Suppressor macrophage treated with lipopolysaccharide for 1 hour (primary cell): ENCODE results near the gene RPS15.
"Not testable (repeated sequence)": the region's sequence is repeated elsewhere in the genome, so short reads cannot be mapped to it uniquely, and the experiment has no call there.

Experiments
- DNase-seq, 3 donors: peaks; one replicate each; pipeline ENCODE4 v3.0.0-alpha.2; 2020 to 2022

RPS15 gene

GRCh38 chr19:1471010-1471514 is 32.9 kb downstream of the RPS15 start:
- no peak for DNase-seq

GRCh38 chr19:1471515-1472160 is 33.4 kb downstream of the RPS15 start:
- peak; percentile 46 to 56 (median 50) for DNase-seq

- DNase-seq = no peak
Measured at GRCh38 chr19:1472231-1473084, 34.3 kb downstream of the RPS15 start.

GRCh38 chr19:1473085-1473851 is 35.1 kb downstream of the RPS15 start:
- no peak for DNase-seq

DNA sequence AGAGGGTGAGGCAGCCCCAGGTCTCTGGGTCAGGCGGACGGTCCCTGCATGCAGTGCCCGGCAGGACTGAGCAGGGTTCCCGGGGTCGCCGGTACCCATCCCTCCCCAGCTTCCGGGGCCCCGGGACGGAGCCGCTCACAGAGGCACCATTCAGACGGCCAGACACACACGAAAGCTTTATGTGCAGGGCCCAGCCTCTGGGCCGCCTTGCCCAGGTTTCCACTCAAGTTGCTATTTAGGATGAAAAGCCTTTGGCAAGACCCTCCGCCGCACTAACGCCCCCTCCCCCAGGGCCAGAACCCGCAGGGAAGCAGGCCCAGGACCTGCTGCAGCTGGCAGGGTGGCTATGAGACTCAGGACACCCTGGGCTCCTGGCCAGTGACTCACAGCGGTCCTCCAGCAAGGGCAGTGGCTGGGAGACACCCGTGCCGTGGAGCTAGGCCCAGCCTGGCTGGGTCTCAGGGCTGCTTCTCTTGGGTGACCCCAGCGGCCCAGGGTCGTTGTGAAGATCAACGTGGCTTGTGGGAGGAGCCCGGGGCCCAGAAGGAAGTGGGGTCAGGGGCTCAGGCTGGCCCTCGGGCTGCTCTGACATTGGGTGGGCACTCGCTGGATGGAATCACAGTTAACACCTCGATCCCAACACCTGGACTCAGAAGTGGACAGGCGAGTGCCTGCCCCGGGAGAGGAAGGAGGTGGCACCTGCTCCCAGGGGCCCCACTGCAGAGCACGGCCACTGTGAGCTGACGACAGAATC is 36.0 kb downstream of the RPS15 start:
- DNase-seq = no peak

DNA sequence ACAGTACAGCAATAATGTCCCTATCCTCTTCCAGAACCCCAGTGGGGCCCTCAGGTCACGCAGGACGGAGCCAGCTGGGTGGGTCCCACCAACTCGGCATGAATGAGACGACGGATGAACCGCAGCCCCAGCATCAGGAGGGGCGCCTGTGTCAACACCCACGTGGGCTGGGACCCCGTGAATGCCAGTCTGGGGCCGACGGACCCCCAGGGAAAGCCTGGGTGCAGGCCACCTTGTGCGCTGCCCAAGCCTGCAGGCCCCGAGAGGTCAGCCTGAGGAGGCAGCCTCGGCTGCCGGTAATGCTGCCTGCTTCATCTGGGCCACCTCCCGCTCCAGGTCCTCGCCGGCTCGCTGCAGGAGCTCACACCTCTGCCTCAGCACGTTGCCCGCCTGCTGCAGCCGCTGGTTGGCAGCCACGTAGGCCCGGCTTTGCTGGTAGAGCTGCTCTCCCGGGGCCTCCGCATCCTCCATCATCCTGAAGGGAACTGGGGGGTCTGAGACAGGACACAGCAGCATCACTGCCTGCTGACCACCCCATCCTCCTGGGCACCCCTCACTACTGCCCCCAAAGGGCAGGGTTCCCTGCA is 36.7 kb downstream of the RPS15 start:
- DNase-seq = no peak

- no peak for DNase-seq
Measured at GRCh38 chr19:1475751-1476437, 37.7 kb downstream of the RPS15 start.

DNA sequence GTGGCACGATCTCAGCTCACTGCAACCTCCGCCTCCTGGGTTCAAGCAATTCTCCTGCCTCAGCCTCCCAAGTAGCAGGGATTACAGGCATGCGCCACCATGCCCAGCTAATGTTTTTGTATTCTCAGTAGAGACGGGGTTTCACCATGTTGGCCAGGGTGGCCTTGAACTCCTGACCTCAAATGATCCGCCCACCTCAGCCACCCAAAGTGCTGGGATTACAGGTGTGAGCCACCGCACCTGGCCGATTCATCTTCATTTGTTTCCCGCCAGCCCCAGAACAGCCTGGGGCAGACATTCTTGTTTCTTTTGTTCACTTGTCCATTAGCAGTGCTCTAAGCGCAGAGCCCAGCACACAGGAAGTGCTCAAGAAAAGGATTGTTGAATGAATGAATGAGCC is 38.9 kb downstream of the RPS15 start:
- DNase-seq = not testable (repeated sequence)

GRCh38 chr19:1478934-1479707 is 40.9 kb downstream of the RPS15 start, which contains the start of gene C19orf25:
C19orf25 (minus strand) TSS chr19:1479215; CDS start chr19:1478903, 312 bp downstream.
- DNase-seq = peak; percentile 95 to 98 (median 97)

DNA sequence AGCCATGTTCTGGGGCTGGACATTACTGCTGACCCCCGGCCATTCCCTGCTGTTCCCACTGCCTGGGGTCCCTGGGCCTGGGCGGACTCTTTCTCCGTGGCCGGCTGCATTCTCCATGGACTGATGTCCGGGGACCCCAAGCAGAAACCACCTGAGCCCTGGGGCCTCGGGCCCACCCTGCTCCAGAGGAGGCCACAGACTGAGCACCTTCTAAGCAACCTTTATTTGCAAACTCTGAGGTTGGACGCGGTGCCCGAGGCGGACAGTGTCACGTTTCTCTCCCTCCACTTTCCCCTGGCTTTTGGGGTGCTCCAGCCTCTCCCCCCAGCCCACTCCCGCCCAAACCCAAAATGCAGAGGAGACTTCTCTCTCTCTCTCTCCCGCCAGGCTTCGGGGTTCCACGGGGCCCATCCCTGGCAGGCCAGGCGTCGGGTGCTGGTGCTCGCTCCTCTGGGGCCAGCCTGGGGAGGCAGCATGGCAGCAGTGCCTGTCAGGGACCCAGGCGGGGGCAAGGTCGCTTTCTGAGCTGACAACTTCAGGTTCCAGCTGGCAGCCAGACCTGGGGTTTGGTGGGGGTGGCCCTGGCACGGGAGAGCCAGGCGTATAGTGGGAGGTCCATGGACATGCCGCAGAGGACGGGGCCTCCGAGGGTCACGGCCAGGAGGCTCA is 43.2 kb downstream of the RPS15 start:
- no peak for DNase-seq

DNA sequence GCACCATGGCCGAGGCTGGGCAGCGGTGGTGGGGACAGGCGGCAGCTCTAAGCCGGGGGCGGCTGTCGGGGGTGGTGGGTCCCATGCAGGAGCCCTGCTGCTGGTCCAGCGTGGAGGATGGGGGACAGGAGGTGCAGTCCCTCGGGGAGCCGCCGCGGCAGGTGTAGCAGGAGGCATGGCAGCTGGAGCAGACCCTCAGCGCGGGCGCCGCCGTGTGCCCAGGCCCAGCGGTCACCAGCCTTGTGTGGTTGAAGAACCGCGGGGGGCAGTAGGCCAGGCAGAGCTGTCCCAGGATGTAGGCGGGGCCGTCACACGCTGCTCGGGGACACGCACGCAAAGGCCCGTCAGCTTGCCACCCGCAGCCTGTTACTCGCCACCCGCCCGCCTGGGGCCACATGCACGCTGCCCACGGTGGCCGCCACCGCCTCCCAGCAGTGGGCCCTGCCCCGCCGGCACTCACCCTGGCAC is 43.7 kb downstream of the RPS15 start:
- DNase-seq = no peak

DNA sequence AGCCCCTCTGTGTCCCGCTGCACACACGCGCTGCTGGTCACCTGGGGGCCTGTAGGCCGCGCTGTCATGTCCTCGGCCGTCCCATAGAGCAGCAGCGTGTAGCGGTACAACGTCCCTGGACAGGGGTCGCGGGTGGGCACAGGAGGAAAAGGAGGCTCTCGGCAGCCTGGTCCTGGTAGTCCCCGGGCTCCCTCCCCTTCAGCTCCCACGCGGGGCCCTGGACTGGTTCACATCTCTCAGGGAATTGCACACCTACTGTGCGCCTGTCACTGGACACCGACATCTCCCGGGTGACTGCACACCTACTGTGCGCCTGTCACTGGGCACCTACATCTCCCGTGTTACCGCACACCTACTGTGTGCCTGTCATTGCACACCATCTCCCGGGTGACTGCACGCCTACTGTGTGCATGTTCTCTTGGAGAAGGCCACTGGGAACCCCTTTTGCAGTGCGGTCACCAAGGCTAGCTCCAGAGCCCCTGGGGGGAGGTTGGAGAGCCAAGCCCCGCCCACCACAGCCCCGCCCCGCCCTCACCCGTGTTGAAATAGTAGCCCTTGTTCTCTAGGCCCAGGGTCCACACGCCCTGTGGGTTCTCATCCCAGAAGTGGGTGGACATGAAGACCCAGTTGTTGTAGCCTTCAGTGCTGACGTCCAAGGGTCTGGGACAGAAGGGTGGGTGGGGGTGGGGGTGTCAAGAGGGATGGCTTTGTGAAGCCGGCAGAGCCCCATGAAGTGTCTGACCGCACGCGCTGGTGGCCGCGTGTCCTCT is 44.4 kb downstream of the RPS15 start:
- DNase-seq = no peak

- DNase-seq = no peak
Measured at GRCh38 chr19:1483131-1483978, 45.2 kb downstream of the RPS15 start.

DNA sequence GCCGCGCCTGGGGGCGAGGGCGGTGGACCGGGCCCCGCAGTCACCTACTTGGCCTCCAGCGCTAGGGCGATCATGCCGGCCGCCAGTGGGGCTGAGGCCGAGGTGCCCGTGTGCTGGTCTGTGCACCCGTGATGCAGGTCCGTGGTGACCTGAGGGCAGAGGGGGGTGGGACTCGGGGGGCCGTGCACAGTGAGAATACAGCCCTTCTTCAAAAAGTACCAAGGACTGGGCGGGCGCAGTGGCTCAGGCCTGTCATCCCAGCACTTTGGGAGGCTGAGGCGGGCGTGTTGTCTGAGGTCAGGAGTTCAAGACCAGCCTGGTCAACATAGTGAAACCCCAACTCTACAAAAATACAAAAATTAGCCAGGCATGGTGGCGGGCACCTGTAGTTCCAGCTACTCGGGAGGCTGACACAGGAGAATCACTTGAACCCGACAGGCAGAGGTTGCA is 45.8 kb downstream of the RPS15 start:
- no peak for DNase-seq

DNA sequence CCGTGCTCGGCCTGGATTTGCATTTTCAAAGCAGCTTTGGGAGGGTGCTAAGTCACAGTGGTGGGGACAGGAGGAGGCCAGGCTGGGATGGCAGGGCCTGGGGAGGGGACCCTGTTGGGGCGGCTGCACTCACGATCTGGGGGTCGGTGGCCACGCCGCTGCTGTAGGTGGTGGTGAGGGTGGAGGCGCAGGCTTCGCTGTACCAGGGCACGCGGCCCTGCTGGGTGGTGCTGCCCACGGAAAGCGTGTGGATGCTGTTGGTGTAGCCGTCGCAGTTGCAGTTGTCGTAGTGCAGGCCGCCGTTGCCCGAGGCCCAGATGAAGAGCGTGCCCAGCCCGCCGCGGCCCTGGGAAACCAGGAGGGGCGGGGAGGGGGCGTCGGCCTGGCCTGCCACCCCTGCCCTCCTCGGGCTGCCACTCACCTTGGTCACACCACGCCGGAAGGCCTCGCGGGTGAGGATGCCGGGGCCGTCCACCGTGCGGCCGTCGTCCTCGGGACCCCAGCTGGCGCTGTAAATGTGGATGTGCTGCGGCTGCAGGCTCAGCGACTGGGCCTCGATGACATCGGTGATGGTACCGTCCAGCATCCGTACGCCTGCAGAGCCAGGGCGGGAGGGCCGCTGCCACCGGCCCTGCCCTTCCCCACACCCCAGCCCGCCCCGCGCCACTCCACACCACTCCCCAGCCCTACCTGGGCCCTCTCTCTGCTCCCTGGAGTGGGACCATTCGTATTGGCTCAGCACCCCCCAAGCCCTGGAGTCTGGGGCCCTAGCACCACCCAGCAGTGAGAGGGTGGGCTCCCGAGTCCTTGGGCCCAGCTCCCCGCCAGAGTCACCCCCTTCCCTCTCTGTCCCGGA is 48.8 kb downstream of the RPS15 start:
- DNase-seq = no peak

DNA sequence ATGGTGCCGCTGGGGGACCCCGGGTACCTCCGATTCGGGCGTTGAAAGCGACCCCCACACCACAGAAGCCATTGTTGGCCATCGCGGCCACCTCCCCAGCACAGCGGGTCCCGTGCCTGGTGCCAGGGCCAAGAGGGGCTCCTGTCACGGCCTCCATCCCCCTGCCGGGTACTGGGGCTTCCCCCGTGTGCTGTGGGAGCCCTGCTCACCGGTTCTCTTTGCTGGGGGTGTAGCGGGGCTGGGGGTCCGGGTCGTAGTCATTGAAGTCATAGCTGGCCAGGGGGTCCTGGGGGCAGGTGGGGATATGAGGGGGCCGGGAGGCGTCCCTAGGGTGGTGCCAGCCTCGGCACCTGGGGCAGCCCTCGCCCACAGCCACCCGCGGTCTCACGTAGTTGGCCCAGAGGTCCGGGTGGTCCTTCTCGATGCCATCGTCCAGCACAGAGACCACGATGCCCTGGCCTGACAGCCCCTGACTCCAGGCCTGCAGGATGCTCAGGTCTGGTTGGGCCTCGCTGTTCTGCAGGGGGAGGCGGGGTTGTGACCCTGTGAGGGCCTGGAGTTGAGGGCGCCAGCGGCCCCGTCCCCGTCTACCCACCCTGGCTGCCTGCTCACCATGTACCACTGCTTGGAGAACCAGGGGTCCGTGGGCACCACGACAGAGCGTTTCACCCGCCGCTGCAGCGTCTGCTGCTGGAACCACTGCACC is 49.5 kb downstream of the RPS15 start:
- no peak for DNase-seq

- no peak for DNase-seq
Measured at GRCh38 chr19:1488282-1488601, 50.0 kb downstream of the RPS15 start.
